GM18907 (cell line): ENCODE results near the gene TMEM260.
A peak's percentile ranks its signal among the peaks of the same experiment; 100 is the strongest.

Experiments used
- ATAC-seq: cut with Tn5 transposase; IDR thresholded peaks from one replicate; pipeline ENCODE4 v1.9.1; 2021; ENCODE audit warnings: mild to moderate bottlenecking, moderate library complexity; ENCODE audit not compliant: unreplicated experiment

Gene TMEM260

GRCh38 chr14:56579345-56580220, at the start of gene TMEM260:
TMEM260 (plus strand) TSS chr14:56579798; CDS start chr14:56579915, 117 bp downstream.
- ATAC-seq = peak; percentile 92

- no peak for ATAC-seq
Measured at GRCh38 chr14:56532546-56532945, 47.1 kb upstream of the TMEM260 start.

GRCh38 chr14:56534656-56535055, 44.9 kb upstream of the TMEM260 start:
- no peak for ATAC-seq

- no peak for ATAC-seq
Measured at GRCh38 chr14:56539862-56540261, 39.7 kb upstream of the TMEM260 start.

GRCh38 chr14:56543436-56543835, 36.2 kb upstream of the TMEM260 start:
- ATAC-seq = no peak

- ATAC-seq = no peak
Measured at GRCh38 chr14:56549721-56550120, 29.9 kb upstream of the TMEM260 start.

- no peak for ATAC-seq
Measured at GRCh38 chr14:56552615-56553014, 27.0 kb upstream of the TMEM260 start.

GRCh38 chr14:56554301-56554700, 25.3 kb upstream of the TMEM260 start:
- ATAC-seq = no peak

GRCh38 chr14:56555921-56556570, 23.6 kb upstream of the TMEM260 start:
- ATAC-seq = no peak

- ATAC-seq = no peak
Measured at GRCh38 chr14:56559182-56559581, 20.4 kb upstream of the TMEM260 start.

GRCh38 chr14:56561606-56562005, 18.0 kb upstream of the TMEM260 start:
- no peak for ATAC-seq

- ATAC-seq = no peak
Measured at GRCh38 chr14:56562883-56563282, 16.7 kb upstream of the TMEM260 start.

- ATAC-seq = no peak
Measured at GRCh38 chr14:56569174-56569573, 10.4 kb upstream of the TMEM260 start.

- ATAC-seq = no peak
Measured at GRCh38 chr14:56570295-56570694, 9.3 kb upstream of the TMEM260 start.

GRCh38 chr14:56580221-56580711, 668 bp downstream of the TMEM260 start:
- no peak for ATAC-seq

- ATAC-seq = no peak
Measured at GRCh38 chr14:56581041-56581727, 1.6 kb downstream of the TMEM260 start.

GRCh38 chr14:56585461-56586084, 6.0 kb downstream of the TMEM260 start:
- ATAC-seq = no peak

- ATAC-seq = no peak
Measured at GRCh38 chr14:56587701-56588100, 8.1 kb downstream of the TMEM260 start.

- no peak for ATAC-seq
Measured at GRCh38 chr14:56590535-56590960, 10.9 kb downstream of the TMEM260 start.

- ATAC-seq = no peak
Measured at GRCh38 chr14:56592746-56593544, 13.3 kb downstream of the TMEM260 start.
